Measurements from ENCODE around the gene MYO7B.
A peak's percentile ranks its signal among the peaks of the same experiment; 100 is the strongest.

DNA sequence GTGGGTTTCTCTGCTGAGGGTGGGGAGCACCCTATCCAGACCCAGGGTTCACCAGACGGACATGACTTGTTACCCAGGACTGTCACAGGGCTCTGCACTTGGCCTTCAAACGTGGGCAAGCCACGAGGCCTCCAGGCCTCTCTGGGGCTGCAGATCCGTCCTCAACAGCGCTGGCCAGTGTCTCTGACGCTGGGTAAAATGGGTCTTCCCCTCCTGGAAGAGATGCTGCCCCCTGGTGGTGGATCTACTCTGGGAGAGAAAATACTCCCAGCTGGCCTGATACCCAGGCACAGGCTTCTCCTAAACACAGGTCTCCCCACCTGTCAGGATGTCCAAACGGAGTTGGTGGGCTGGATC, 114.2 kb downstream of the MYO7B start:
- TF ChIP-seq, protein P1, sequence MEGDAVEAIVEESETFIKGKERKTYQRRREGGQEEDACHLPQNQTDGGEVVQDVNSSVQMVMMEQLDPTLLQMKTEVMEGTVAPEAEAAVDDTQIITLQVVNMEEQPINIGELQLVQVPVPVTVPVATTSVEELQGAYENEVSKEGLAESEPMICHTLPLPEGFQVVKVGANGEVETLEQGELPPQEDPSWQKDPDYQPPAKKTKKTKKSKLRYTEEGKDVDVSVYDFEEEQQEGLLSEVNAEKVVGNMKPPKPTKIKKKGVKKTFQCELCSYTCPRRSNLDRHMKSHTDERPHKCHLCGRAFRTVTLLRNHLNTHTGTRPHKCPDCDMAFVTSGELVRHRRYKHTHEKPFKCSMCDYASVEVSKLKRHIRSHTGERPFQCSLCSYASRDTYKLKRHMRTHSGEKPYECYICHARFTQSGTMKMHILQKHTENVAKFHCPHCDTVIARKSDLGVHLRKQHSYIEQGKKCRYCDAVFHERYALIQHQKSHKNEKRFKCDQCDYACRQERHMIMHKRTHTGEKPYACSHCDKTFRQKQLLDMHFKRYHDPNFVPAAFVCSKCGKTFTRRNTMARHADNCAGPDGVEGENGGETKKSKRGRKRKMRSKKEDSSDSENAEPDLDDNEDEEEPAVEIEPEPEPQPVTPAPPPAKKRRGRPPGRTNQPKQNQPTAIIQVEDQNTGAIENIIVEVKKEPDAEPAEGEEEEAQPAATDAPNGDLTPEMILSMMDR (conservative IDR thresholded peaks at IDR 0.05 in 1 of 2, IDR thresholded peaks at IDR 0.05 in 1 of 2; ENCODE audit: low read depth in 1 of 2, low read length in 2 of 2): peak; percentile 75 to 87
- TF ChIP-seq EZH2 (IDR thresholded peaks at IDR 0.05; ENCODE audit: low read length, missing control alignments): no peak
